HG02943 (cell line): ENCODE measurements around the gene KAT6B.

Experiments
- ATAC-seq: cut with Tn5 transposase; IDR thresholded peaks from one replicate; pipeline ENCODE4 v1.9.1; 2021; ENCODE audit warnings: mild to moderate bottlenecking, low read depth, moderate library complexity; ENCODE audit not compliant: unreplicated experiment

Gene KAT6B

GRCh38 chr10:74944205-74944604 lies 117.8 kb downstream of the KAT6B start:
- no peak for ATAC-seq

GRCh38 chr10:74947781-74948401 lies 121.5 kb downstream of the KAT6B start:
- no peak for ATAC-seq

- ATAC-seq = no peak
These were observed 122.8 kb downstream of the KAT6B start for GRCh38 chr10:74949034-74949832.

GRCh38 chr10:74949843-74950765 lies 123.7 kb downstream of the KAT6B start:
- no peak for ATAC-seq

- ATAC-seq = no peak
These were observed 126.8 kb downstream of the KAT6B start for GRCh38 chr10:74953214-74953613.

- no peak for ATAC-seq
These were observed 129.4 kb downstream of the KAT6B start for GRCh38 chr10:74955796-74956195.

- ATAC-seq = no peak
These were observed 130.2 kb downstream of the KAT6B start for GRCh38 chr10:74956555-74957111.

- no peak for ATAC-seq
These were observed 131.0 kb downstream of the KAT6B start for GRCh38 chr10:74957285-74957961.

GRCh38 chr10:74958316-74958715 lies 131.9 kb downstream of the KAT6B start:
- no peak for ATAC-seq

- no peak for ATAC-seq
These were observed 134.3 kb downstream of the KAT6B start for GRCh38 chr10:74960670-74961069.

GRCh38 chr10:74962517-74962916 lies 136.1 kb downstream of the KAT6B start:
- ATAC-seq = no peak

- no peak for ATAC-seq
These were observed 137.1 kb downstream of the KAT6B start for GRCh38 chr10:74963549-74963948.

- no peak for ATAC-seq
These were observed 141.7 kb downstream of the KAT6B start for GRCh38 chr10:74967911-74968666.

GRCh38 chr10:74968667-74969061 lies 142.3 kb downstream of the KAT6B start:
- no peak for ATAC-seq

GRCh38 chr10:74969093-74969492 lies 142.7 kb downstream of the KAT6B start:
- no peak for ATAC-seq

GRCh38 chr10:74969530-74969929 lies 143.1 kb downstream of the KAT6B start:
- ATAC-seq = no peak

GRCh38 chr10:74973741-74974392 lies 147.5 kb downstream of the KAT6B start:
- no peak for ATAC-seq

GRCh38 chr10:74975758-74976157 lies 149.4 kb downstream of the KAT6B start:
- ATAC-seq = no peak

- no peak for ATAC-seq
These were observed 150.2 kb downstream of the KAT6B start for GRCh38 chr10:74976565-74976964.
